ENCODE results near the gene PRR22. TPM values are rescaled to one million over a fixed set of nuclear protein-coding genes. Genes with fewer than 3 reads are reported as not detected.

PRR22 gene
- total RNA-seq, 1 experiment from 2014 or later: 5.6 TPM

Other genes with a start within 250 kb of the PRR22 start
- gene TINCR, start 216.8 kb downstream of the PRR22 start, total RNA-seq (2014; rRNA removed): 0.58 and 0.69 TPM in 2 replicates
- gene SAFB2, start 162.0 kb downstream of the PRR22 start, total RNA-seq (2014; rRNA removed): 77.5 and 101 TPM in 2 replicates
- 94.9 and 164 TPM in 2 replicates for gene SAFB, start 161.7 kb downstream of the PRR22 start, total RNA-seq (2014; rRNA removed)
- gene MICOS13, start 104.2 kb downstream of the PRR22 start, total RNA-seq (2014; rRNA removed): 331 and 456 TPM in 2 replicates
- gene HSD11B1L, start 103.7 kb downstream of the PRR22 start, total RNA-seq (2014; rRNA removed): 8.6 and 10.9 TPM in 2 replicates
- gene RPL36, start 94.5 kb downstream of the PRR22 start, total RNA-seq (2014; rRNA removed): 2,190 and 2,470 TPM in 2 replicates
- gene LONP1, start 64.6 kb downstream of the PRR22 start, total RNA-seq (2014; rRNA removed): 217 and 306 TPM in 2 replicates
- gene CATSPERD, start 64.1 kb downstream of the PRR22 start, total RNA-seq (2014; rRNA removed): not detected in 2 replicates
- gene DUS3L, start 6.4 kb upstream of the PRR22 start, total RNA-seq (2014; rRNA removed): 118 and 148 TPM in 2 replicates
- 3.9 and 8.8 TPM in 2 replicates for gene NRTN, start 20.3 kb upstream of the PRR22 start, total RNA-seq (2014; rRNA removed)
- gene FUT6, start 55.0 kb upstream of the PRR22 start, total RNA-seq (2014; rRNA removed): 0.69 TPM in 1 of 2 replicates, not detected in the other
- gene FUT3, start 66.7 kb upstream of the PRR22 start, total RNA-seq (2014; rRNA removed): 7.7 and 7.8 TPM in 2 replicates
- gene FUT5, start 85.8 kb upstream of the PRR22 start, total RNA-seq (2014; rRNA removed): 0.35 TPM in 1 of 2 replicates, not detected in the other
- 556 and 669 TPM in 2 replicates for gene NDUFA11, start 119.0 kb upstream of the PRR22 start, total RNA-seq (2014; rRNA removed)
- 7.8 and 8.3 TPM in 2 replicates for gene VMAC, start 120.1 kb upstream of the PRR22 start, total RNA-seq (2014; rRNA removed)
- gene CAPS, start 129.5 kb upstream of the PRR22 start, total RNA-seq (2014; rRNA removed): 255 and 280 TPM in 2 replicates
- 114 and 153 TPM in 2 replicates for gene RANBP3, start 193.4 kb upstream of the PRR22 start, total RNA-seq (2014; rRNA removed)